ENCODE data around the gene LRRC47.

Gene LRRC47

DNA sequence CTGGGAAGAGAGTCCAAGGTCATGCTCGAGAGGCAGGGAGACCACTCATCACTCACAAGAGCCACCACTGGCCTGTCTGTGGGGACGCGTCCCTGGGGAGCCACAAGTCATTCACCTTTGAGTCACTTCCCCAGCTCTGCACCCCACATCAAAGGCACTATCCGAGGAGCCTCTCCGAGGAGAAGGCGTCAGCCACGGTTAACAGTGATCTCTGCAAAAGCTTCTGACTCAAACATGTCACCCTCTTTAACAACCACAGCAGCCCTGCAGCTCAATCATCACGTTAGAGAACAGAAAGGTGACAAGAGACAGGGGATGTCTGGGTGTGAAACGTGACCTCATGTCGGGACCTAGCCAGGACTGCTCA lies 9.0 kb downstream of the LRRC47 start:
- DNase-seq (ENCODE audit: extremely low read depth in 1 of 2, low read depth in 1 of 2), result no peak

DNA sequence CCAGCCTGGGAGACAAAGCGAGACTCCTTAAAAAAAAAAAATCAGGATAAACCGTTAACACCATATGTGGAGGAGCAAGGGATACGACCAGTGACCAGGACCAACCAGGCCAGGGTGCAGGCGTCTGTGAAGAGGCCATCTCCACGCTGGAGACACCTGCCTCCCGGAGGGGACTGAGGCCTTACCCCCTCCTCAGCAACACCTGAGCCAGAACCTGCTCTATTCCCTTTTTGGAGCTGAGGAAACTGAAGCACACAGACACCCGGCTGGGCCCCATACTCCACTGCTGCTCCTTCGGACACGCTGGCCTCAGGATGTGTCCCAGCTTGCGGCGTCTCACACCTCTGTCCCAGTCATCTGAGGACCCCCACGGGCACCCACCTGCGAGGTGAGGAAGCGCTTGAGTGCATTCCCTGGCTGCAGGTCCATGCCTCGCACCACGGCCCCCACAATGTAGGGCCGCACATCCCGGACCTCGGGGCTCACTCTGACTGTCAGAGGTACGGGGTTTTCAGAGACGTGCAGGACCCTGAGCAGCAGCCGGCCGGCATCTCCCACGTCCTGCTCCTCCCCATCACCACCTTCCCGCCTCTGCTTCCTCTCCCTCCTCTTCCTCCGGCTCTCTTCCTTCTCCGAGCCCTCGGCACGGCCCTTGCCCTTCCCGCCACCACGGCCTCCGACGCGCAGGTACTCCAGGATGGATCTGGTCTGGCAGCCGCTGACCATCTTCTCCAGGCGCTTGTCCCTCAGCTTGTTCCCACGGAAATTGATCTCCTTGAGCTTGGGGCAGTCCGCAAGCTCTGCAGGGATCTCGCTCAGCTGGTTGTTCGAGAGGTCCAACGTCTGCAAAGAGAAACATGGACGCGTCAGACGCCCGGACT lies 9.6 kb downstream of the LRRC47 start:
- DNase-seq (ENCODE audit: extremely low read depth in 1 of 2, low read depth in 1 of 2), result no peak

DNA sequence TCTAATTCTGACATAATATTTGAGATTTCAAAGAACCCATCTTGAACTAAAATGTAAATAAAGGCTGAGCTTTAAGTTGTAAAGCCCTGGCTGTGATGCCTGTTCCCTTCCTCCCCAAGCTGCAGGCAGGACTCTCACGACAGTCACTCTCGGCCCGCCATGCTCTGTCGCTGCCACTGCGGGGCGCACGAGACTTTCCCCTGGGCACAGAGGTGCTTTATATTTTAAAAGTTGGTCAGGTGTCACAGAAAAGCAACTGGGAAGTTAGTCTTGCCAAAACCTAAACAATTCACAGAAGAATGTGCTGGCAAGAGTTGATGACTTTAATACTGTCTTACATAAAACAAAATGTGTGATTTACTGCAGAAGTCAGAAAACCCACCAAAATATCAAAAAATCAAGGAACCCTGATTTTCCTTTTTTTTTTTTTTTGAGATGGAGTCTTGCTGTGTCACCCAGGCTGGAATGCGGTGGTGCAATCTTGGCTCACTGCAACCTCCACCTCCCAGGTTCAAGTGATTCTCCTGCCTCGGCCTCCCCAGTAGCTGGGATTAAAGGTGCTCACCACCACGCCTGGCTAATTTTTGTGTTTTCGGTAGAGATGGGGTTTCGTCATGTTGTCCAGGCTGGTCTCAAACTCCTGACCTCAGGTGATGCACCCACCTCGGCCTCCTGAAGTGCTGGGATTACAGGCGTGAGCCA lies 10.7 kb downstream of the LRRC47 start:
- DNase-seq (ENCODE audit: extremely low read depth in 1 of 2, low read depth in 1 of 2), result no peak

DNA sequence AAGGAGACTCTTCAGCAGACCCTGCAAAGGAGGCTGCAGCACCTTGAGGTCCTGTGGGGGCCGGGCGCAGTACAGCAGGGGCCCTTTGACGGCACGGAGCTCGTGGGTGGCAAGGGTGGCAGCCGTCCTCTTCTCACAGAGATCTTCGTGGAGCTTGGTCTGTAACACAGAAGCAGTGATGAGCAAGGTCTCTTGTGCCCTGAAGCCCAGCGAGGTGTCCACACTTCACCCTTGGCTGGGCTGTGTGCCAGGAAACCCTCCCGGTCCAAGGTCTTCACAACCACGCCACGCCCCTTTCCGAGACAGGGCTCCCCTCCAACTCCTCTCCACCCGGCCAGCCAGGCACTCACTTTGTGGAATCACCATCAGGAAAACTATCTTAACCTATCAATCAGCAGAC lies 11.3 kb downstream of the LRRC47 start:
- DNase-seq (ENCODE audit: extremely low read depth in 1 of 2, low read depth in 1 of 2), result no peak

DNA sequence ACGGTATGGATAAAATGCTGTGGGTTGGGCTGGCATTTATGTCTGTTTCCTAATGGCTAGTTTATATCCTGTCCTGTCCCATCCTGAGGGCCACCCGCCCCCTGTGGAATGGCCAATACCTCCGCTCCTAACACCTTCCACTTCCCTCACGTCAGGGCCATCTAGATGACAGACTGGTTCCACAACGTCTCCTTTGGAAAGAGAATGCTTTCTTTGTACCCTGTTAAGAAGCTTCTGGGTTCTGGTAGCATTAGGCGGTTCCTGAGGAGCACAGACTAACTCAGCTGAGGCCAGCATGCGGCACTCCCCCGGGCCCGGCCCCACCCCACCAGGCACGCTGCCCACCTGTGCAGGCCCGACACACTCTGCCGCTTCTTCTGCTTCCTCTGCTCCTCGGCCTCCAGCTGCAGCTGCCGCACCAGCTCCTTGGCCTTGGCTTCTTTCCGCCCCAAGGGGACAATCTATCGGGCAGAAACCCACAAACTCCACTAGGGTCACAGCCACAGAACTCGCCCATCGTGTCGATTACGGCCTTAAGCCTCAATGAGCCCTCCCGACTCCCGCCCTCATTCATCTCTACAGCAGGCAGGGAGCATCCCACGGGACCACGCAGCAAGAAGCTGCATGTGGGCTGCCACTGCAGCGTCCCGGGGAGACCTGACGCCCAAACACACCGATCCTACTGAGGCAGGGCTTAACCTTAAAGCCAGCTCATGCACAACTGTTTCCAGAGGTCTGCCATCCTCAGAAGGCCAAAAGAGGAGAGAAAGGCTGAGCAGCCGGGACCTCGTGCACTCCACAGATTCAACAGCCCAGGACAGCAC lies 12.4 kb downstream of the LRRC47 start:
- DNase-seq (ENCODE audit: extremely low read depth in 1 of 2, low read depth in 1 of 2), result no peak

DNA sequence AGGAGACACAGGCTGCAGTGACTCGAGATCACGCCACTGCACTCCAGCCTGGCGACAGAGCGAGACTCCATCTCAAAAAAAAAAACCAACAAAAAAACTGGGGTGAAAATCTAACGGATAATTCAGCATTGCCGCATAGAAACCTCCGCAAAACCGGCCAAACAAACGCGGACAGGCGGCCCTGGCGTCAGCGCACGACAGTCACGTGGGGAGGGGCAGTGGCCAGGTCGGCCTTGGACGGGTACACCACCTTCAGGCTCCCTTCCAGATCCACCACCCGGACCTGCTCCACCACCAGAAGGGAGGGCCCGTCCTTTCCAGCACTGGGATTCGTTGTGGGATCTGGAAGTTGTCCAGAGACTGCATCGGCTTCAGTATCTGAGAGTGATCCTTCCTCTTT lies 15.4 kb downstream of the LRRC47 start:
- no peak for DNase-seq (ENCODE audit: extremely low read depth in 1 of 2, low read depth in 1 of 2)

DNA sequence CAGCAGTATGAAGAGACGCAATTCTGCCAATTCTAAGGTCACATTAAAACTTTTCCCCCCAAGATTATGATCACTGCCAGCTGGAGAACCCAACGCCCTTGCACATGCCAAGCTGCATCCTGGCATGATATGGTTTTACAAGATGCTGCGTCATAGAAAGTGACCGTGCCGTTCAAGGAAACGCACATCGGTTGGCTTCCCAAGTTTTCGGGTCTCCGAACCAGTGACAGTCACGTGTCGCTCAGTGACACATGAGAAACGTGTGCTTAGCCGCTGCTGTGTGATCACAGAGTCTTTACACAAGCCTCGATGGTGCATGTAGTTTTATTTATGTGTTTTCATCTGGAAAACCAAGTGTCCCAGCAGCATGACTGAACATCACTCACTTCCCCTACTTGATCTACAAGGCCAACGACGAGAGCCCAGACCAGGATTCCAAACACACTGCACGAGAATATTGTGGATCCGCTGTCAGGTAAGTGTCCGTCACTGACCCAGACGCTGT lies 16.3 kb downstream of the LRRC47 start:
- no peak for DNase-seq (ENCODE audit: extremely low read depth in 1 of 2, low read depth in 1 of 2)

DNA sequence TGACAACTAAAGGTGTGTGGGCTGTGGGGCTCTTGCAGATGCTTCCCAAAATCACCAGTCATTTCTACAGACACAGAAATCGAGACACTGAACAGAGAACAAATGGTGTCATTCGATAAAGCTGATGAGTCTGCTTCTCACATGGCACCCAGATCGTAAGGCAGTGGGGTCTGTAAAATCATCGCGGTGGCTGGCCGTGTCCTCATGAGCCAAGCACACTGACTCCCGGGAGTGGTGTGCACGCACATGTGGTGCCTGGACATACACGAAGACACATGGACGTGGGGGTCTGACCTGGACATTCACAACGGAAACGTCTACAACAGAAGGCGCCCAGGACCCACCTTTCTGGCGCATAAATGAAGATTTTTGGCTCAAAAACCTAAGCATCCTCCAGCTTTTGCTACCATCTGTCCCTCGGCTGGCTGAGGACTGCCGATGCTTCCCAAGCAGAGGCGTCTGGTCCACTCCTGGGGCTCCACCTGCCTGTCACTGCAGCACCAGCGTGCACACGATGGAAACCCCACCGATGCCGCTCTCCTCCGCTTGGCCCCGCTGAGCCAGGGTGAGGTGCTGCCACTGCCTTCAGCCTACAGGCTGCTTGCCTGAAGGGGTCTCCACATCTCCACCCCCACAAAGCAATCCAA lies 16.9 kb downstream of the LRRC47 start:
- DNase-seq (ENCODE audit: extremely low read depth in 1 of 2, low read depth in 1 of 2), result no peak

DNA sequence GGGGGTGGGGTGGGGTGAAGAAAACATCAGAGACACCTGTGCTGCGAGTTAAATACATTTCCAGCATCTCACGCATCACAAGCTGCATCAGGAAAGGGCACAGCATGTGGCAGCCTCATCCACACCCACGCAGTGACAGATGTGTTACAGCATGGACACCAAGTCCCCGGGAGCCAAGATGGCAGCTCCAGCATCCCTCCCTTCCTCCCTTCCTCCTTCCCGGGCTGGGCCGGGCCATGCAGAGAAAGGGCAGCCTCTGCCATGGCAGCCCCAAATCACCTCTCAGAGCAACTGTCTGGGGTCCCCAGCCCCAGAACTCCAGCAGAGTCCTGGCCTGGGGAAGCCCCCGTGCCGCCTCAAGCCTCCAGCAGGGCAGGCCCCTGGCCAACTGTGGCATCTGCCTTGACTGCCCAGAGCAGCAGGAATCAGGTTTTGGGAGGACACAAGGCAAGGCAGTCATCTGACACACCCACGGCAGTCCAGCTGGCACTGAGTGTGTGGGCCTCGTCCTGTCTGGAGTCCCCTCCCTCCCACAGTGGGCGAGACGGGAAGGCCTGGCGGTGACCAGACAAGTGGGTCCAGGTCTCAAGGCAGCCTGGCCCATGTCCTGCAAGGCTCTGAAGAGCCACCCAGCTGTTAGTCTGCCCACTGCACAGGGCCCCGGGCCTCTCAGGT lies 17.6 kb downstream of the LRRC47 start:
- DNase-seq (ENCODE audit: extremely low read depth in 1 of 2, low read depth in 1 of 2), result no peak

DNA sequence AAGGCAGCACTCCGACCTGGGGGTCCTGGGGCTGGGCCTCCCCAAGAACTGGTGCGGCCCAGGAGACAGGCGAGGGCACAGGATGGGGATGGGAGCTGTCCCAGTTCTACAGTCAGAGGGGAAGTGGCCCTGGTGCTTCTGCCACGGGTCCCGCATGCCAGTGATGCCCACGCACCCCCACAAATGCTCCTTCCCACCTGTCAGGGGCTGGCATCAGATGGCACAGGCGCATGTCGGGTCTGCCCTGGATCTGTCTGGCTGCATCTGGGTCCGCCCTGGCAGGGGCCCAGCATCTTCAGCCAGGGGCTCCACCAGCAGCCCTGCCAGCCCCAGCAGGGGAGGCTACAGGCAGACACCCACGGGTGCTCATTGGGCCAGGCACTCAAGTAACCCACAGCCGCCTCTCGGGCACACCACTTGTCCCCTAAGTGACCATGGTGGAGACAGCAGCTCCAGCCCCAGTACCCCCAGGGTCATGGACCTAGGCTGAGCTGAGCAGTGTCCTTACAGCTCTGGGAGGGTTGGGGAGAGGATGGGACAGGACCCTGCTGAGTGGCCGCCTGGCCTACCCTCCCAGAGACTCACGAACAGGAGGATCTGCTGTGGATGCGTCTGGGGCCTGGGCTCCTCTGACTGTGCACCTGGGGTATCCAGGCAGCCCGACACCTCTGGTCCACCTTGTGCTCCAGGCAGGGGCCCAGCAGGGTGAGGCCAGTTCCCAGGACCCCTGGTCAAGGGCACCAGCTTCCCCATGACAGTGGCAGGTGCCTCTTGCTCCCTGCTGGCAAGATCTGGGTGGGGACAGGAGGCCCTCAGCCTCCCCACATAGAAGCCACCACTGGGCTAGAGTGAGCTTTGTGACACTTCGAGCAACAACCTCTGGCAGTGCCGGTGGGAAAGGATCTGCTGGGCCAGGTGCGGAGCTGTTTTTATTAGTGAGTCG lies 18.4 kb downstream of the LRRC47 start:
- no peak for DNase-seq (ENCODE audit: extremely low read depth in 1 of 2, low read depth in 1 of 2)

DNA sequence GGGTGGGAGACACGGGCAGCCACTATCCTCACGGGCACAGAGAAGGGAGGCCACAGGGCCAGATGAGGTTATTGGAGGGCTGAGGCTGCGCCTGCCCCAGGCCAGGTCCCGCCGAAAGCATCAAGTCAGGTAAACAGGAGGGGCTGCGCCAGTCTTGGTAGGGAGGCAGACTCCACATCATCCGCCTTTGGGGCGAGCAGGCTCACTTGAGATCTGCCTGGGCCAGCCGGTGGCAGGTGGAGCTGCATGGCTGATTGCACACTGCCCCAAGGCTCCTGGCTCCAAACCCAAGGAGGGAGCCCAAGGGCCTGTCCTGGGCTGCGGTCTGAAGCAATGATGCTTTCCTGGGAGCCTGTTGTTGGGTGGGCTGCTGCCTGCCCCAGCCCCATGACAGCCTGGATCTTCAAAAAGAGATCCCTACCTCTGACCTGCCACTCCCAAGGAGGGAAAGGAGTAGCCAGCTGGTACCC lies 19.2 kb downstream of the LRRC47 start:
- DNase-seq (ENCODE audit: extremely low read depth in 1 of 2, low read depth in 1 of 2), result no peak

DNA sequence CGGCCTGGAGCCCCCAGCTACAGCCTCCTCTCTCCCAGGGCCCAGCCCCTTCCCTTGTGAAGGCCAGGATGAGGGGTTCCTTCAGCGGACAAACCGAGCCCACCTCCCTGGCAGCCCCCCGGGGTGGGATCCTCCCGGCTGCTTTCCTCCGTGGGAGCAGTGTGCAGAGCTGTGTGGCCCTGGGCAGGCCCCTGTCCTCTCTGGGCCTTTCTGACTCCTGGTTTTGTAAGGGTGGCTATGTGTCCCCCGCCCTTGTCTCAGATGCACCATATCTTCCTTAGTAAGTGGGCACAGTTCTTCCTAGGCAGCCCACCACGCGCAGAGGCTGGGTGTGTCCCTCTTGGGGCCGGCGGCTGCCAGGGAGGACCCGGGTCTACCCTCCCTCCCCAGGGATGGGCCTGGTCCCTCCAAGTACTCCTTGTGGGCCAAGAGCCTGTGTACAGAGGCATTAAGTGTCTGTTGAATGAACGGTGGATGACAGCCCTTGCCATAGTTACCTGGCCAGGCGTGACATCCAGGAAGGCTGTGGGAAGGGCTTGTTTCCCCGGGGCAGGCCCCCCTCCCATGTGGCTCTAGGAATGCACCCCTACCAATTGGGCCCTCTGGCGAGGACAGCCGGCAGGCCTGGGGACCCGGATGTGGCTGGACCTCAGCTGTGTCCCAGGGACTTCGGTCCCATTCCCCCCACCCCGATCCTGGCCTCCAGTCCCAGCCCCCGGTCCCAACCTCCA lies 19.9 kb downstream of the LRRC47 start:
- no peak for DNase-seq (ENCODE audit: extremely low read depth in 1 of 2, low read depth in 1 of 2)

DNA sequence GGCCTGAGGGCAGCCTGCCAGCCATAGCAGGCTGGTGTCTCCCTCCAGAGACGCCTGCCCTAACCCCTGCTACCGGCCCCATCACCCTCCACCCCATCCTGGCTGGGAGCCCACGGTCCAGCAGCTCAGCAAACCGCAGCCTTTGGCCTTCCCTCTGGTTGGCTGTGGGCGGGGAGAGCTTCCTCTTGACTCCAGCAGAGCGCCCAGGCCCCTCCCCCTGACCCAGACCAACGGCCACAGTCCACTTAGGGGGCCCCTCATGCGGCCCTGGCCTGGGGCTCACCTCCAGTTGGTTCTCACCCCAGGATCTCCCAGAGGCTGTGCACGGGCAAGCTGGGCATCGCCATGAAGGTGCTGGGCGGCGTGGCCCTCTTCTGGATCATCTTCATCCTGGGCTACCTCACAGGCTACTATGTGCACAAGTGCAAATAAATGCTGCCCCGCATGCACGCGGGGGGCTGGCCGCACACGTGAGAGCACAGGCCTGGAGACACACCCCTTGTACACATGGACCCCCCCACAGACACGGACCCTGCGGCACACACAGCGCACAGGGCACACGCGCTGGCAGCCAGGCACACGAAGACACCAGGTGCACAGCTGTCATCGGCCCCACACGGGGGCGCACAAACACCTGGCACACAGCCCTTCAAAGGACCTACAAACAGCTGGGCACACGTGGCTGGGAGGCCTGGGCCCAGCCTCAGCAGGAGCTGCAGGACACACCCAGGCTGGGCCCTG lies 20.6 kb downstream of the LRRC47 start:
- peak in 1 of 2 donors; percentile 25 for DNase-seq (ENCODE audit: extremely low read depth in 1 of 2, low read depth in 1 of 2)

DNA sequence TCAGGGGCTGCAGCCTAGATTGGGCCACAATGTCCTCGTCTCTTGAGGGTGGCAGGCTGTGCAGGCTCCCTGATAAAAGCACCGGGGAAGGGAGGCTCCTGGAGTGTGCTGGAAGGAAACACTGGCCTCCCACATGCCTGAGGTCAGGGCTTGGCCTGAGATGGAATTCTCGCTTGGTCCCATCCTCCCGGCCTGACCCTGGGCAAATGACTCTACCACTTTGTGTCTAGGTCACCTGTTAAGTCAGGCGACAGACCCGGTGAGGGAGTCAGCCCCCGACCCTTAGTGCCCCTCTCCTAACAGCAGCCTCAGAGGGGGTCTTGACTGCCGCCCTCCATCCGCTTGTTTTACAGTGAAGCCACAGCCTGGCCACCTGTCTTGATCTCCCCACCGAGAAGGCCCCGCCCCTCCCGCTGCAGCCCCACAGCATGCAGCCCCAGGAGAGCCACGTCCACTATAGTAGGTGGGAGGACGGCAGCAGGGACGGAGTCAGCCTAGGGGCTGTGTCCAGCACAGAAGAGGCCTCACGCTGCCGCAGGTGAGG lies 21.3 kb downstream of the LRRC47 start:
- DNase-seq (ENCODE audit: extremely low read depth in 1 of 2, low read depth in 1 of 2), result no peak

DNA sequence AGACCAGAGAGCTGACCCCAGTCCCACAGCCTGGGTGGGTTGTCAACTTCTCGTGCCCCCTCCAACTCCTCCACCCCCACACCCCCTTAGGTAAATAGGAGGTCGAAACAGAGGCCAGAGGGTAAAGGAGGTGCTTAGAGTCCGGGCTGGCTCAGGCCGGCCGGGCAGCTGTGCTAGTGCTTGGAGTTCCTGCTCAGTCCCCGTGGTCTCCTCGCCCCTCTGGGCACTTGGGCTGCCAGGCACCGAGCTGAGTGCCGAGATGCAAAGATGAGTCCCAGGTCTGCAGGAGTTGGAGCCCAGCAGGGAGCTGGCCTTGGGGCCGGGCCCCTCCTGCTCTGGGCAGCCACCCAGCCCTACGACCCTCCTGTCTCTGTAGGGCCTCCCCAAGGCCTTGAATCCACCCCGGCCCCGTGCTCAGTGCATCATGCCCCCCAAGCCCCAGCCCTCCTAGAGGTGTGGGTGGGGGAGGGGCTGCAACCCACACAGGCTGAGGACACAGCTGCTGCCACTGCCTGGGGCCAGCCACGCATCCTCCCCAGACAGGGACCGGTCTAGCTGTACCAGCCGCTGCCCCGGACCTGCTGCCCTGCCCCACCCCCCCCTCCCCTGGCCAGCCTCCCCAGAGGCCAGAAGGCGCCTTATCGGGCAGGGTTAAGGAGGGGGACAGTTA lies 21.9 kb downstream of the LRRC47 start:
- DNase-seq (ENCODE audit: extremely low read depth in 1 of 2, low read depth in 1 of 2), result no peak

DNA sequence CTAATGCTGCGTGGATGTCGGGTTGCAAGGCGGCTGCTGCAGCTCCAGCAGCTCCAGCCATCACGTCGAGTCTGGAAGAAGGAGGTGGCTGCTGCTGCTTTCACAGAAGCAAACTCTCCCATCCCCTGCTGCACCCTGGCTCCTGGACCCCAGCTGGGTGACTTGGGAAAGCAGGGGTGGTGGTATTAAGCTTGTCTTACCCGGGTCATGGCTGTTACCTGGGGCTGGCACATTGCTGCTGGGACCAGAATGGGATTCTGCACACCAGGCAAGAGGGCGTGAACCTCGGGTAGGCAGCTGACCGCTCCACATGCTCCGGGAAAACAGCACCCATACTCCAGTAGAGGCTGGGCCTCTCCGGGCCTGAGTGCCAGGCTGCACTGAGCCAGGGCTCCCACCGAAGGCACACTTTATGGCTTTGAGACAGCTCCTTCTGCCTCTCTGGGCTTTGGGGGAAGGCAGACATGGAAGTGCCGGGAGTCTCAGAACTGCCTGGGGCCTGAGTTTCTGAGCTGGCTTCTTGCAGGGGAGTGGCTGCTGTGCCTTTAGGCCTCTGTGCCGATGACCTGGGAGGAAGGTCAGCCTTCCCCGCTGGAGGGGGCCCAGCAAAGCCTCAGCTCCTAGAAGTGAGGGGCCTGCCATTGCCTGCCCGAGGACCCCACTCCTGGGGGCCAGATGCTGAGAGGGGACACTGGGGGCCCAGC lies 22.6 kb downstream of the LRRC47 start:
- DNase-seq (ENCODE audit: extremely low read depth in 1 of 2, low read depth in 1 of 2), result no peak
